Cardiac fibroblast (primary cell): ENCODE measurements around the gene PARK7.

ENCODE experiments used
- DNase-seq, 2 donors: peaks; one replicate each; pipeline versions ENCODE4 v3.0.0 to v3.0.0-alpha.2; 2010; ENCODE audit warnings: low read depth in 2 of 2
- H3K4me3 ChIP-seq, 2 donors: replicated peaks in 1 of 2; 1 replicate in 1 of 2; 2 replicates in 1 of 2; pipeline ENCODE4 v1.5.1; 2011; ENCODE audit warnings: low read depth in 2 of 2, low read length in 2 of 2, mild to moderate bottlenecking in 2 of 2, moderate library complexity in 1 of 2
- CTCF ChIP-seq: IDR thresholded peaks from one replicate; pipeline ENCODE4 v1.5.1; 2011; ENCODE audit warnings: low read depth, mild to moderate bottlenecking, low read length, inconsistent platforms

PARK7 gene

GRCh38 chr1:7932524-7933138 lies 28.9 kb upstream of the PARK7 start:
- no peak for TF ChIP-seq CTCF
- DNase-seq, result no peak
- no peak overlapping the region for H3K4me3 ChIP-seq

- no peak for TF ChIP-seq CTCF
- H3K4me3 ChIP-seq, result no peak overlapping the region
These were observed 23.4 kb upstream of the PARK7 start for GRCh38 chr1:7938070-7938469.

GRCh38 chr1:7940034-7940433 lies 21.5 kb upstream of the PARK7 start:
- no peak for TF ChIP-seq CTCF
- DNase-seq, result no peak
- no peak overlapping the region for H3K4me3 ChIP-seq

More at GRCh38 chr1:7938070-7938469, 23.4 kb upstream of the PARK7 start:
- no peak for DNase-seq

GRCh38 chr1:7940745-7941436 lies 20.6 kb upstream of the PARK7 start, which contains the start of gene TNFRSF9:
Gene TNFRSF9 (minus strand): TSS chr1:7940839. CDS start chr1:7939994, 845 bp downstream.
- peak; percentile 36 to 66 for DNase-seq
- H3K4me3 ChIP-seq, result no peak within 1 kb of the TSS
- no peak for TF ChIP-seq CTCF

- TF ChIP-seq CTCF, result no peak
- DNase-seq, result peak in 1 of 2 donors; percentile 48
- no peak overlapping the region for H3K4me3 ChIP-seq
These were observed 20.1 kb upstream of the PARK7 start for GRCh38 chr1:7941437-7941793.

- peak; percentile 58 for TF ChIP-seq CTCF
- peak; percentile 48 to 54 for DNase-seq
- peak overlapping the region; percentile 21 to 24 for H3K4me3 ChIP-seq
These were observed 19.1 kb upstream of the PARK7 start for GRCh38 chr1:7942214-7942921.
